GM23338 (cell line): ENCODE results near the gene ZFP64. TPM values are rescaled to one million over a fixed set of nuclear protein-coding genes. Genes with fewer than 3 reads are reported as not detected.

Source experiments
- ATAC-seq: fragments of 200-7000 bp; cut with Tn5 transposase; 3 replicates; pipeline ENCODE4 v1.9.1; 2020
- DNase-seq: peaks from one replicate; pipeline ENCODE4 v3.0.0-alpha.2; 2015; ENCODE audit warnings: low spot score
- H2AFZ ChIP-seq: fragments of 200-600 bp; sonication (generic); 2 replicates; pipeline ENCODE4 v1.8.0; 2016; ENCODE audit warnings: antibody characterized with exemption, mild to moderate bottlenecking, moderate library complexity
- H3F3A ChIP-seq: fragments of 200-600 bp; sonication (generic); replicated peaks from 2 replicates; pipeline ENCODE4 v1.8.0; 2017; ENCODE audit warnings: antibody characterized with exemption, mixed run types, low read depth
- H3K27ac ChIP-seq: fragments of 200-600 bp; sonication (generic); 2 replicates; pipeline ENCODE4 v1.6.1; 2016; ENCODE audit warnings: low read depth
- H3K27me3 ChIP-seq: fragments of 200-600 bp; sonication (generic); 2 replicates; pipeline ENCODE4 v1.8.0; 2016; ENCODE audit warnings: mild to moderate bottlenecking, mixed run types, moderate library complexity; ENCODE audit not compliant: insufficient read depth
- H3K36me3 ChIP-seq: fragments of 200-600 bp; sonication (generic); 2 replicates; pipeline ENCODE4 v1.8.0; 2016; ENCODE audit warnings: mild to moderate bottlenecking; ENCODE audit not compliant: insufficient read depth
- H3K4me1 ChIP-seq: fragments of 200-600 bp; sonication (generic); 2 replicates; pipeline ENCODE4 v1.8.0; 2016; ENCODE audit warnings: mild to moderate bottlenecking, moderate library complexity; ENCODE audit not compliant: insufficient read depth
- H3K4me2 ChIP-seq: fragments of 200-600 bp; sonication (generic); 2 replicates; pipeline ENCODE4 v1.7.1; 2017; ENCODE audit warnings: mixed run types
- H3K4me3 ChIP-seq: fragments of 200-600 bp; sonication (generic); 2 replicates; pipeline ENCODE4 v1.6.1; 2016; ENCODE audit warnings: mixed run types
- H3K79me2 ChIP-seq: fragments of 200-600 bp; sonication (generic); replicated peaks from 2 replicates; pipeline ENCODE4 v1.8.0; 2017; ENCODE audit warnings: mild to moderate bottlenecking; ENCODE audit not compliant: insufficient read depth
- H3K9me2 ChIP-seq: fragments of 200-600 bp; sonication (generic); 2 replicates; pipeline ENCODE4 v1.8.0; 2017; ENCODE audit not compliant: insufficient read depth
- H4K20me1 ChIP-seq: fragments of 200-600 bp; sonication (generic); replicated peaks from 2 replicates; pipeline ENCODE4 v1.8.0; 2017; ENCODE audit warnings: mild to moderate bottlenecking; ENCODE audit not compliant: insufficient read depth
- H3K27ac Mint-ChIP-seq: 2 replicates; pipeline ENCODE4 v1.8.0; 2020; ENCODE audit warnings: inconsistent platforms, mild to moderate bottlenecking, moderate library complexity, mixed read lengths
- H3K27me3 Mint-ChIP-seq: 3 replicates; pipeline ENCODE4 v1.8.0; 2022; ENCODE audit warnings: low read depth, mild to moderate bottlenecking, moderate library complexity, mixed read lengths, inconsistent platforms; ENCODE audit not compliant: insufficient read depth, poor library complexity
- H3K36me3 Mint-ChIP-seq: 3 replicates; pipeline ENCODE4 v1.8.0; 2021; ENCODE audit warnings: low read depth, mild to moderate bottlenecking, inconsistent platforms, moderate library complexity, mixed read lengths
- H3K4me1 Mint-ChIP-seq: 3 replicates; pipeline ENCODE4 v1.8.0; 2020; ENCODE audit warnings: mild to moderate bottlenecking, inconsistent platforms, mixed read lengths
- H3K4me3 Mint-ChIP-seq: 3 replicates; pipeline ENCODE4 v1.8.0; 2021; ENCODE audit warnings: moderate library complexity, mild to moderate bottlenecking, inconsistent platforms, mixed read lengths
- H3K9me3 Mint-ChIP-seq: 3 replicates; pipeline ENCODE4 v1.8.0; 2020; ENCODE audit warnings: moderate library complexity, mild to moderate bottlenecking, inconsistent platforms, mixed read lengths
- CREB1 ChIP-seq: fragments of 250-450 bp; sonication (Bioruptor Pico); IDR thresholded peaks from 2 replicates; pipeline ENCODE4 v1.5.0; 2020; ENCODE audit warnings: low read depth, mild to moderate bottlenecking, moderate library complexity
- CTCF ChIP-seq, 2 experiments: fragments of 200-600 bp in 1 of 2; sonication (generic) in 1 of 2; conservative IDR thresholded peaks; 2 replicates each; pipeline versions ENCODE4 v1.5.1 to v1.6.1; 2016 to 2017; ENCODE audit warnings: antibody characterized with exemption in 2 of 2, low read depth in 2 of 2, mild to moderate bottlenecking in 2 of 2, moderate library complexity in 1 of 2
- ETS1 ChIP-seq: IDR thresholded peaks from 2 replicates; pipeline ENCODE4 v1.6.1; 2016; ENCODE audit warnings: antibody characterized with exemption
- EZH2 ChIP-seq: fragments of 200-600 bp; sonication (generic); IDR thresholded peaks from one replicate; pipeline ENCODE4 v1.8.0; 2017; ENCODE audit warnings: antibody characterized with exemption, mild to moderate bottlenecking, low read depth; ENCODE audit not compliant: unreplicated experiment
- EZH2phosphoT487 ChIP-seq: fragments of 200-600 bp; sonication (generic); IDR thresholded peaks from one replicate; pipeline ENCODE4 v1.8.1; 2018; ENCODE audit warnings: antibody characterized with exemption; ENCODE audit not compliant: unreplicated experiment
- JUNB ChIP-seq: IDR thresholded peaks from one replicate; pipeline ENCODE4 v1.6.1; 2016; ENCODE audit warnings: antibody characterized with exemption; ENCODE audit not compliant: unreplicated experiment
- NANOG ChIP-seq: IDR thresholded peaks from 2 replicates; pipeline ENCODE4 v1.6.1; 2016; ENCODE audit warnings: antibody characterized with exemption, borderline replicate concordance
- POLR2AphosphoS5 ChIP-seq: IDR thresholded peaks from 2 replicates; pipeline ENCODE4 v1.6.1; 2016; ENCODE audit warnings: antibody characterized with exemption, low read depth
- REST ChIP-seq: IDR thresholded peaks from one replicate; pipeline ENCODE4 v1.6.1; 2018; ENCODE audit warnings: antibody characterized with exemption; ENCODE audit not compliant: unreplicated experiment
- STAT1 ChIP-seq: IDR thresholded peaks from one replicate; pipeline ENCODE4 v1.6.1; 2016; ENCODE audit warnings: antibody characterized with exemption; ENCODE audit not compliant: unreplicated experiment
- ZNF114 ChIP-seq: fragments of 250-450 bp; sonication (Bioruptor Pico); IDR thresholded peaks from 2 replicates; pipeline ENCODE4 v1.5.0; 2020; ENCODE audit warnings: mild to moderate bottlenecking, moderate library complexity
- ZNF331 ChIP-seq: fragments of 250-450 bp; sonication (Bioruptor Pico); IDR thresholded peaks from 2 replicates; pipeline ENCODE4 v1.5.0; 2020; ENCODE audit warnings: low read depth, mild to moderate bottlenecking, moderate library complexity
- ZNF462 ChIP-seq: fragments of 250-450 bp; sonication (Bioruptor Pico); IDR thresholded peaks from 2 replicates; pipeline ENCODE4 v1.5.0; 2020; ENCODE audit warnings: mild to moderate bottlenecking, moderate library complexity
- polyA plus RNA-seq: library from polyadenylated mRNA; unstranded; fragments of >200 nt; fragmentation: Nextera tagmentation; extraction: Ambion mirVana; gene quantifications from 2 replicates; pipeline ENCODE4 v1.2.1, GENCODE V29; 2016
- total RNA-seq: library from RNA; depleted of rRNA; stranded (reverse); fragments of >200 nt; shearing (Covaris generic); gene quantifications from 2 replicates; pipeline ENCODE4 v1.2.3, GENCODE V29; 2014

ZFP64 gene
- total and polyA plus RNA-seq, 2 experiments from 2014 or later: 9.6 to 30.4 TPM

GRCh38 chr20:52196845-52197244 is 5.3 kb upstream of the ZFP64 start:
- Mint-ChIP-seq H3K36me3 (no peaks in the 10 kb centered on the region), H3K4me1 (peaks cover 10% of the 10 kb centered on the region; the same call in 1 of the 3 replicates), H3K27me3 (peaks cover 3% of the 10 kb centered on the region), H3K27ac (no peak overlapping the region), H3K4me3 (no peak overlapping the region), H3K9me3 (no peaks in the 10 kb centered on the region)
- DNase-seq (no peak), ATAC-seq (no peak)
- Histone ChIP-seq H3K4me2 (no peak overlapping the region), H3K4me3 (no peak overlapping the region), H3K79me2 (no peaks in the 10 kb centered on the region), H2AFZ (no peak overlapping the region), H3F3A (no peaks in the 10 kb centered on the region), H3K9me2 (no peaks in the 10 kb centered on the region), H3K4me1 (peaks cover 8% of the 10 kb centered on the region), H3K27ac (no peak overlapping the region), H3K36me3 (no peaks in the 10 kb centered on the region), H4K20me1 (no peaks in the 10 kb centered on the region), H3K27me3 (no peaks in the 10 kb centered on the region)
- TF ChIP-seq ZNF331 (no peak), REST (no peak), POLR2AphosphoS5 (no peak), CREB1 (CRISPR knock-in tag) (no peak), EZH2phosphoT487 (no peak), CTCF (conservative IDR thresholded peaks at IDR 0.05; ENCODE audit: low read depth in 2 of 2) (no peak), ZNF462 (CRISPR knock-in tag) (no peak), ZNF114 (CRISPR knock-in tag) (no peak), NANOG (no peak), STAT1 (no peak), EZH2 (no peak), JUNB (no peak), ETS1 (no peak)
